Tongue (tissue), 2 donors: Measurements from ENCODE around the gene LSG1. TPM values are rescaled to one million over a fixed set of nuclear protein-coding genes. Genes with fewer than 3 reads are reported as not detected.

ENCODE experiments used
- DNase-seq: peaks from one replicate; pipeline ENCODE4 v3.0.0-alpha.2; 2015
- total RNA-seq: library from RNA; depleted of rRNA; stranded (reverse); fragments of >200 nt; gene quantifications from one replicate; pipeline ENCODE4 v1.2.3, GENCODE V29; 2014

The LSG1 gene
- total RNA-seq = 31.9 TPM

- peak; percentile 99 for DNase-seq
Observed at GRCh38 chr3:194671900-194672808, at the start of gene LSG1. Gene LSG1, minus strand, starts transcription at chr3:194672191. Its CDS starts 29 bp downstream, at chr3:194672162.

GRCh38 chr3:194720048-194720447 is 48.1 kb upstream of the LSG1 start:
- DNase-seq = no peak

GRCh38 chr3:194718079-194718478 is 46.1 kb upstream of the LSG1 start:
- DNase-seq = no peak

GRCh38 chr3:194715022-194715800 is 43.2 kb upstream of the LSG1 start:
- no peak for DNase-seq

GRCh38 chr3:194714564-194714963 is 42.6 kb upstream of the LSG1 start:
- DNase-seq = no peak

- DNase-seq = no peak
Observed at GRCh38 chr3:194714137-194714455, 42.1 kb upstream of the LSG1 start.

GRCh38 chr3:194713299-194714136 is 41.5 kb upstream of the LSG1 start:
- DNase-seq = no peak

- peak; percentile 84 for DNase-seq
Observed at GRCh38 chr3:194711913-194712312, 39.9 kb upstream of the LSG1 start.

GRCh38 chr3:194711286-194711685 is 39.3 kb upstream of the LSG1 start:
- no peak for DNase-seq

- no peak for DNase-seq
Observed at GRCh38 chr3:194707147-194707540, 35.2 kb upstream of the LSG1 start.

- DNase-seq = no peak
Observed at GRCh38 chr3:194705761-194706160, 33.8 kb upstream of the LSG1 start.

GRCh38 chr3:194705227-194705626 is 33.2 kb upstream of the LSG1 start:
- no peak for DNase-seq

GRCh38 chr3:194702545-194702944 is 30.6 kb upstream of the LSG1 start:
- no peak for DNase-seq

- DNase-seq = no peak
Observed at GRCh38 chr3:194696702-194697101, 24.7 kb upstream of the LSG1 start.

GRCh38 chr3:194691481-194692283 is 19.7 kb upstream of the LSG1 start:
- peak; percentile 67 for DNase-seq

GRCh38 chr3:194690501-194691372 is 18.7 kb upstream of the LSG1 start:
- peak; percentile 20 for DNase-seq

GRCh38 chr3:194689493-194689944 is 17.5 kb upstream of the LSG1 start:
- peak; percentile 84 for DNase-seq

- DNase-seq = no peak
Observed at GRCh38 chr3:194688946-194689345, 17.0 kb upstream of the LSG1 start.

GRCh38 chr3:194688200-194688740 is 16.3 kb upstream of the LSG1 start:
- peak; percentile 40 for DNase-seq

- DNase-seq = peak; percentile 64
Observed at GRCh38 chr3:194687638-194688199, 15.7 kb upstream of the LSG1 start.
